ENCODE measurements around the gene RSRC1.

- TF ChIP-seq, protein P1, sequence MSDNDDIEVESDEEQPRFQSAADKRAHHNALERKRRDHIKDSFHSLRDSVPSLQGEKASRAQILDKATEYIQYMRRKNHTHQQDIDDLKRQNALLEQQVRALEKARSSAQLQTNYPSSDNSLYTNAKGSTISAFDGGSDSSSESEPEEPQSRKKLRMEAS (IDR thresholded peaks at IDR 0.05), result no peak
- TF ChIP-seq EP300 (IDR thresholded peaks at IDR 0.05; ENCODE audit: borderline replicate concordance), result no peak
- no peak for TF ChIP-seq RAD21 (IDR thresholded peaks at IDR 0.05; ENCODE audit: low read depth)
- no peak for TF ChIP-seq CEBPB (IDR thresholded peaks at IDR 0.05)
- no peak for TF ChIP-seq EGR1 (IDR thresholded peaks at IDR 0.05)
- TF ChIP-seq, protein P2, sequence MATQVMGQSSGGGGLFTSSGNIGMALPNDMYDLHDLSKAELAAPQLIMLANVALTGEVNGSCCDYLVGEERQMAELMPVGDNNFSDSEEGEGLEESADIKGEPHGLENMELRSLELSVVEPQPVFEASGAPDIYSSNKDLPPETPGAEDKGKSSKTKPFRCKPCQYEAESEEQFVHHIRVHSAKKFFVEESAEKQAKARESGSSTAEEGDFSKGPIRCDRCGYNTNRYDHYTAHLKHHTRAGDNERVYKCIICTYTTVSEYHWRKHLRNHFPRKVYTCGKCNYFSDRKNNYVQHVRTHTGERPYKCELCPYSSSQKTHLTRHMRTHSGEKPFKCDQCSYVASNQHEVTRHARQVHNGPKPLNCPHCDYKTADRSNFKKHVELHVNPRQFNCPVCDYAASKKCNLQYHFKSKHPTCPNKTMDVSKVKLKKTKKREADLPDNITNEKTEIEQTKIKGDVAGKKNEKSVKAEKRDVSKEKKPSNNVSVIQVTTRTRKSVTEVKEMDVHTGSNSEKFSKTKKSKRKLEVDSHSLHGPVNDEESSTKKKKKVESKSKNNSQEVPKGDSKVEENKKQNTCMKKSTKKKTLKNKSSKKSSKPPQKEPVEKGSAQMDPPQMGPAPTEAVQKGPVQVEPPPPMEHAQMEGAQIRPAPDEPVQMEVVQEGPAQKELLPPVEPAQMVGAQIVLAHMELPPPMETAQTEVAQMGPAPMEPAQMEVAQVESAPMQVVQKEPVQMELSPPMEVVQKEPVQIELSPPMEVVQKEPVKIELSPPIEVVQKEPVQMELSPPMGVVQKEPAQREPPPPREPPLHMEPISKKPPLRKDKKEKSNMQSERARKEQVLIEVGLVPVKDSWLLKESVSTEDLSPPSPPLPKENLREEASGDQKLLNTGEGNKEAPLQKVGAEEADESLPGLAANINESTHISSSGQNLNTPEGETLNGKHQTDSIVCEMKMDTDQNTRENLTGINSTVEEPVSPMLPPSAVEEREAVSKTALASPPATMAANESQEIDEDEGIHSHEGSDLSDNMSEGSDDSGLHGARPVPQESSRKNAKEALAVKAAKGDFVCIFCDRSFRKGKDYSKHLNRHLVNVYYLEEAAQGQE (IDR thresholded peaks at IDR 0.05; ENCODE audit: low read depth), result no peak
- TF ChIP-seq USF1 (IDR thresholded peaks at IDR 0.05), result no peak
- TF ChIP-seq ZBTB7A (IDR thresholded peaks at IDR 0.05; ENCODE audit: low read depth), result no peak
Observed at GRCh38 chr3:158491968-158492367, 382.1 kb downstream of the RSRC1 start.

Measured in Ishikawa (cell line).